RWPE2 (cell line): Measurements from ENCODE around the gene HTR2A.

Source experiments
- ATAC-seq: fragments of 200-7000 bp; cut with Tn5 transposase; 3 replicates; pipeline ENCODE4 v1.9.1; 2021; ENCODE audit warnings: low read depth
- DNase-seq: peaks from one replicate; pipeline ENCODE4 v3.0.0-alpha.2; 2020; ENCODE audit warnings: low spot score
- H3K27ac ChIP-seq: fragments of 450-650 bp; 2 replicates; pipeline ENCODE4 v1.5.1; 2017; ENCODE audit warnings: mild to moderate bottlenecking; ENCODE audit not compliant: poor library complexity, severe bottlenecking
- H3K27me3 ChIP-seq: fragments of 250-450 bp; sonication (Bioruptor Pico); 2 replicates; pipeline ENCODE4 v1.5.1; 2021; ENCODE audit warnings: mild to moderate bottlenecking, moderate library complexity; ENCODE audit not compliant: insufficient read depth, poor library complexity, severe bottlenecking
- H3K36me3 ChIP-seq: fragments of 250-450 bp; sonication (Bioruptor Pico); 2 replicates; pipeline ENCODE4 v1.5.1; 2020; ENCODE audit warnings: low read depth, mild to moderate bottlenecking, moderate library complexity
- H3K4me1 ChIP-seq: fragments of 250-450 bp; sonication (Bioruptor Pico); 2 replicates; pipeline ENCODE4 v1.5.1; 2021; ENCODE audit warnings: mild to moderate bottlenecking, moderate library complexity; ENCODE audit not compliant: insufficient read depth, poor library complexity, severe bottlenecking
- H3K4me3 ChIP-seq: fragments of 250-450 bp; sonication (Bioruptor Pico); 2 replicates; pipeline ENCODE4 v1.5.1; 2021; ENCODE audit warnings: mild to moderate bottlenecking, moderate library complexity; ENCODE audit not compliant: severe bottlenecking
- H3K9me3 ChIP-seq: fragments of 250-450 bp; sonication (Bioruptor Pico); 2 replicates; pipeline ENCODE4 v1.5.1; 2021; ENCODE audit warnings: mild to moderate bottlenecking, moderate library complexity; ENCODE audit not compliant: severe bottlenecking
- TF ChIP-seq, protein P1 (sequence below): fragments of 450-650 bp; IDR thresholded peaks from one replicate; pipeline ENCODE4 v1.5.1; 2017; ENCODE audit warnings: mild to moderate bottlenecking, moderate library complexity; ENCODE audit not compliant: poor library complexity, severe bottlenecking

Gene HTR2A

DNA sequence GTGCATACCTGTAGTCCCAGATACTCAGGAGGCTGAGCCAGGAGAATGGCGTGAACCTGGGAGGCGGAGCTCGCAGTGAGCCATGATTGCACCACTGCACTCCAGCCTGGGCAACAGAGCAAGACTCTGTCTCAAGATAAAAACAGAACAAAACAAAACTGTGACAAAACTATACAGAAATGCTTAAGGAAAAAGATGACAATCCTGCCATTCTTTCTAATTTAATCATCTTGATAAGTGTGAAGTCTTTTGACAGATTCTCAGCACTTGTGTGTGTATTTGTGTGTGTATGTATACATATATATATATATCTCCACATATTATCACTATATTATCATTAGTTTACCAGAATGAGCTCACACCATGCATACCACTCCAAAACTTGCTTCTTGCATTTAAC is 12.3 kb downstream of the HTR2A start:
- TF ChIP-seq, protein P1, sequence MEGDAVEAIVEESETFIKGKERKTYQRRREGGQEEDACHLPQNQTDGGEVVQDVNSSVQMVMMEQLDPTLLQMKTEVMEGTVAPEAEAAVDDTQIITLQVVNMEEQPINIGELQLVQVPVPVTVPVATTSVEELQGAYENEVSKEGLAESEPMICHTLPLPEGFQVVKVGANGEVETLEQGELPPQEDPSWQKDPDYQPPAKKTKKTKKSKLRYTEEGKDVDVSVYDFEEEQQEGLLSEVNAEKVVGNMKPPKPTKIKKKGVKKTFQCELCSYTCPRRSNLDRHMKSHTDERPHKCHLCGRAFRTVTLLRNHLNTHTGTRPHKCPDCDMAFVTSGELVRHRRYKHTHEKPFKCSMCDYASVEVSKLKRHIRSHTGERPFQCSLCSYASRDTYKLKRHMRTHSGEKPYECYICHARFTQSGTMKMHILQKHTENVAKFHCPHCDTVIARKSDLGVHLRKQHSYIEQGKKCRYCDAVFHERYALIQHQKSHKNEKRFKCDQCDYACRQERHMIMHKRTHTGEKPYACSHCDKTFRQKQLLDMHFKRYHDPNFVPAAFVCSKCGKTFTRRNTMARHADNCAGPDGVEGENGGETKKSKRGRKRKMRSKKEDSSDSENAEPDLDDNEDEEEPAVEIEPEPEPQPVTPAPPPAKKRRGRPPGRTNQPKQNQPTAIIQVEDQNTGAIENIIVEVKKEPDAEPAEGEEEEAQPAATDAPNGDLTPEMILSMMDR: no peak
- ATAC-seq (no peak), DNase-seq (no peak)
- Histone ChIP-seq H3K4me1 (no peaks in the 10 kb centered on the region), H3K4me3 (no peak overlapping the region), H3K27ac (no peak overlapping the region), H3K9me3 (no peaks in the 10 kb centered on the region), H3K27me3 (peaks cover 3% of the 10 kb centered on the region), H3K36me3 (no peaks in the 10 kb centered on the region)

DNA sequence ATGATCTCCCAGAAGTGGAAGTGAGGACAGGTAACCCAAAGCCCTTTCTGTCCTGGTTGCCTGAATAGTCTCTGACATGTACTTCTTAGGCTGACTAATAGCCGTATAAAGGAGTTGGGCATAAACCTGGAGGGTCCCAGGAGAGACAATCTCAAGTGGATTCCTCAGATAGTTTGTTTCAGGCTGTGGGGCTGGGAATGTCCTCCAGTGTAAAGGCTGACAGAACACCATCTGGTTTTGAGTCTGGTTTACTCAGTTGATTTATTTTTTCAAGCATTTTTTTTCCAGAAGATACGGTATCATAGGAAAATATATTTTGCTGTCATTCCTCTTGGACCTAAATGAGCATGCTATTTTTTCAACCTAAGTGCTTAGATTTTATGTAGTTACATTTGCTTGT is 15.2 kb downstream of the HTR2A start:
- Histone ChIP-seq H3K9me3 (no peaks in the 10 kb centered on the region), H3K36me3 (no peaks in the 10 kb centered on the region), H3K27me3 (peaks cover 5% of the 10 kb centered on the region), H3K27ac (no peak overlapping the region), H3K4me3 (no peak overlapping the region), H3K4me1 (no peaks in the 10 kb centered on the region)
- DNase-seq: no peak
- TF ChIP-seq, protein P1: no peak
- no peak for ATAC-seq

DNA sequence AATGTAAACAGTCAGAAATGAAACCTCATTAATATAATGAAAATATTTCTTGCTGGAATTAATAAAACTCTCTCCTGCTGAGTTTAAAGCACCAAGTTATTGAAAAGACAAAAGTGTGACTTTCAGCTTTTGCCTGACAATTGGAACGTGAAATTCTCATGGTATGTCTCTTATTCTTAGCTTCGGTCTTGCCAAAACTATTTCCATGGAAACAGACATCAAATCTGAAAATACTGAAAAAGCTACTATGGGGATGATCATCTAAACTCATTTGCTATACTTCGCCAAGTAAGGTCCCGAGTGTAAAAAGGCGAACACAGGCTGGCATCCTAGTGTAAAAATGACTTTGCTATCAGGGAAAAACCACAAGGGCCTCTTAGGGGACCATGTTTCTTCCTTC is 22.8 kb downstream of the HTR2A start:
- Histone ChIP-seq H3K4me1 (no peaks in the 10 kb centered on the region), H3K27ac (no peak overlapping the region), H3K9me3 (no peaks in the 10 kb centered on the region), H3K4me3 (no peak overlapping the region), H3K27me3 (peaks cover 5% of the 10 kb centered on the region), H3K36me3 (no peaks in the 10 kb centered on the region)
- ATAC-seq: no peak
- TF ChIP-seq, protein P1: no peak
- DNase-seq: no peak

DNA sequence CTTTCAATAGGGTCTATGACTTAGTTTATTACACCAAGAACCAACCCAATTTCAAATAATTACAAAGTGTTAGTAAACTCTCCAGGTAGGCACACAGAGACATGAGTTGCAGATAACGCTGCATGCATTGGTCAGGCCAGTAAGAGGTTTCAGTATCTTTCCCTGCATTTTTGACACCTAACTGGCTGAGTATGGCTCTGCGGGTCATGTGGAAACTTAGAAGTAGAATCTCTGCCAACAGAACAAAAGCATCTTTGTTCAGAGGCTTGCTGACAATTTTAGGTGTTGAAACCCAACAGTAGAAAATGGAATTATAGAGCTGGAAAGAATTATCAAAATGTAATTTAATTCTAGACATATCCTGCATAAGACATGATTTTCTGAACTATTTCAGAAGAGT is 25.3 kb downstream of the HTR2A start:
- TF ChIP-seq, protein P1: no peak
- no peaks in the 10 kb centered on the region for H3K27me3 ChIP-seq
- ATAC-seq (no peak), DNase-seq (no peak)
- no peaks in the 10 kb centered on the region for H3K36me3 ChIP-seq
- H3K27ac ChIP-seq: no peak overlapping the region
- no peak overlapping the region for H3K4me3 ChIP-seq
- no peaks in the 10 kb centered on the region for H3K9me3 ChIP-seq
- no peaks in the 10 kb centered on the region for H3K4me1 ChIP-seq

DNA sequence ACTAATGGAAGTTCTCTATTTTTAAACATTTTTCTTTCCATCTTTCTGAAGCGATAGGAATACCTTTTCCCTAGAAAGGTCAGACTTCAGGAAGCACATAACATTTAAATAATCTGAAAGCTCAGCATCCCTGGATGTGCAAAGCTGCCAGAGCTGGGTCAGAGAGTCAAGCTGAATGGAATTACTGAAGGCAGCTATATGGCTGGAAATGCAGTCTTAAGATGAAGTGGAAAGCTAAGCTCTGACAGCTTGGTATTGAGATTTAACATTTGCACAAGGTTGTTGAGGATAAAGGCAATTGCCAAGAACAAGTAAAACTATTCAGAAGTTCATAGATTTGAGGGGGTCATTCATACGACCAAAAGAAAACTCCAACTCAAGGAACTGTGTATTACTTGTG is 28.8 kb downstream of the HTR2A start:
- ATAC-seq (no peak), DNase-seq (no peak)
- H3K4me3 ChIP-seq: no peak overlapping the region
- TF ChIP-seq, protein P1: no peak
- H3K36me3 ChIP-seq: no peaks in the 10 kb centered on the region
- H3K27me3 ChIP-seq: no peaks in the 10 kb centered on the region
- H3K4me1 ChIP-seq: peaks cover 6% of the 10 kb centered on the region
- H3K27ac ChIP-seq: no peak overlapping the region
- no peaks in the 10 kb centered on the region for H3K9me3 ChIP-seq
